HUDEP-2 (cell line): ENCODE measurements around the gene KLK2.

Source experiments
- DNase-seq, 76 experiments: peaks; one replicate each; lab custom pipeline; 2025; ENCODE audit not compliant: unreplicated experiment in 76 of 76; lab: John Stamatoyannopoulos, UW

Gene KLK2

GRCh38 chr19:50912727-50913716 lies 39.8 kb downstream of the KLK2 start:
- no peak for DNase-seq

DNA sequence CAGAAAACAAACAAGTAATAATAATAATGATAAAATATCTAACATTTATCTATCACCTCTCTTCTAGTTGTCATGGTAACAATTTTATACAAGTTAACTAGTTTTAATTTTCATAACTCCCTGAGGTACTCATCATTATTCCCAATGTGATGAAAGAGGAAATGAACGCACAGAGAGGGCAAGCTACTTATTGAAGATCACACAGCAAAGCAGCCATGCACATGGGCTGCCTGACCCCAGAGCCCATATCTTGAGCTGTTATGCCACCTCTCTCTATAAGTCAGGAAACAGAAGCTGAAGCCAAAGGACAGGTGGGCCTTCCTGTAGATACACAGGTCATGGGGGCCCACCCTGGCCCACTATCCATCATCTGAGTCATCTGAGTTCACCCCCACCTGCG lies 42.8 kb downstream of the KLK2 start:
- no peak for DNase-seq

GRCh38 chr19:50921426-50922316 lies 48.4 kb downstream of the KLK2 start:
- DNase-seq, result no peak

DNA sequence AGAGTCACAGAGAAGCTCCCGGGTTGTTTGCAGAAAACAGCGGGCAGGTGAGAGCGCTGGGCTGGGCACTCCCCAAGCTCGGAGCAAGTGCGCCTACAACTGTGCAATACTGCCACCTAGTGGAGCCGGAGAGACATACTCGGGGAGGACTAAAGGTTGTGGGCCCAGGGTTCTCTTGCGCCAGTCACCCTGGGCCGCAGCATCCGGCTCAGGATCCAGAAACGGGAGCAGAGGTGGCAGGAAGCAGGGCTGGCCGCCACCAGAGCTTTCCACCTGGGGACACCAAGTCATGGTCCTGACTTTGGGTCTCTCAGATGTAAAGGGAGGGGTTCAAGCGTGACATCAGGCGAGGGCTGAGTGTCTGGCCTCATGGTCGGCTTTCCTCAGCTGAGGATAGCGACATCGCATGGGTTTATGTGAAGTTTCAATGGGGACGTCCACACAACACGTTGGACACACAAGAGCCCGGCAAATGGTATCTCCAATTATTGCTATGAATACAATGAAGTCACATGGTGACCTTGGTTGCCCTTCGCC lies 49.1 kb downstream of the KLK2 start:
- DNase-seq, result peak in 71 of 76 experiments; percentile 27 to 86 (median 61)

DNA sequence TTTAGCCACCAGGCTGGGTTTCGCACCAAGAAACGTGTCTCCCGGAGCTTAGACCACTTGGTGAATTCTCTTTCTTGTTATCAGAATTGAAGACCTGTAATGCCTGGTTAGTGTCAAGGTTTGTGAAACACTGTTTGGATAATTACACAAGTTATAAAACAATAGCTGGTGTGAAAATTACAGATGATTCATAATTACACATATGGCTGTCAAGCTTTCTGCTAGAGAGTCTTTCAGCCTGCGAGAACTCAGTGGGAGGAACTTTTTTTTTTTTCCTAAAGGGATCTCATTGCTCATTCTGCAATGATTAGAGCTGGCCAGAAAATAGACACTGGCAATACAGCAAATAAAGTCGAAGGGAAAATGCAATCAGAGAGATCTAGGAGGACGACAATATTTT lies 51.3 kb downstream of the KLK2 start:
- no peak for DNase-seq

DNA sequence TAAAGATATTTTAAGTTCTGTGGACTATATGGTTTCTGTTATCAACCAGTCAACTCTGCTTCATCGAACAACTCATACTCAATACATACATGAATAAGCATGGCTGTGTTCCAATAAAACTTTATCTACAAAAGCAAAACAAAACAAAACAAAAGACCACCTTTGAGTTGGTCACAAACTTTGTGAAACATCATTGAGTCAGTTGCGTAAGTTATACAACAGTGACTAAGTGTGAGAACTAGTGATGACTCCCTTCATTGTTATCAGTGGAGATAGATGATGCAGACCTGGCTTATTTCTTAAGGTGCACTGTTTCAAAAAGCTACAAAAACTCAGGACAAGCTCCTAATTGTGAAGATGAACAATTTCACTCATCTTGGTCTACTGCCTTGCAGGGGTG lies 52.5 kb downstream of the KLK2 start:
- no peak for DNase-seq

- DNase-seq, result no peak
Observed at GRCh38 chr19:50926144-50926543, 52.9 kb downstream of the KLK2 start.

DNA sequence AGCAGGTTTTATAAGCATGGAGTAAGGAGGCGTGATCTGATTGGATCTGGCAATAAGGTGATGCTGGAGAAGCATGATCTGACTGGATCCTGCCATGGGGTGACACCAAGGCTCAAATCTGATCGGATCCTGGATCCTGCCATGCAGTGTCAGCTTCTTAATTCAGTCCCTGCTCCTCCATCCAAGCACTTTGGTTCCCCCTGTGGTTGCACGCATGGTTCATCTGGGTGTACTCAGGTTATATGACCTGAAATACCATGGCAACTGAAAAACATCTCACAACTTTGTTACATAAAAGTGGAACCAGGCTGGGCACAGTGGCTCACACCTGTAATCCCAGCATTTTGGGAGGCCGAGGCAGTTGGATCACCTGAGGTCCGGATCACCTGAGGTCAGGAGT lies 55.6 kb downstream of the KLK2 start:
- no peak for DNase-seq
